IMR-90 (cell line): ENCODE data around the gene SOX11. TPM values are rescaled to one million over a fixed set of nuclear protein-coding genes. Genes with fewer than 3 reads are reported as not detected.

ENCODE experiments used
- ATAC-seq: fragments of 200-7000 bp; cut with Tn5 transposase; 2 replicates; pipeline ENCODE4 v1.9.1; 2020; ENCODE audit warnings: low read depth, mild to moderate bottlenecking, moderate library complexity
- BruUV-seq: library from RNA; stranded (reverse); fragments of 400-500 nt; replicated peaks from 2 replicates; lab custom pipeline; 2021; lab: Mats Ljungman, UMichigan
- CTCF ChIA-PET: fragments of 300-600 bp; formaldehyde crosslinking; extraction: SDS; loops from one replicate; lab custom pipeline; 2021; ENCODE audit warnings: antibody characterized with exemption; lab: Yijun Ruan, JAX
- POLR2A ChIA-PET: fragments of 300-600 bp; sonication (Branson Sonifier 250); formaldehyde crosslinking; loops from one replicate; lab custom pipeline; 2022; ENCODE audit warnings: antibody characterized with exemption; ENCODE audit not compliant: unreplicated experiment; lab: Charles Lee
- DNase-seq: peaks from one replicate; pipeline ENCODE4 v3.0.0; 2013
- H2AFZ ChIP-seq: replicated peaks from 2 replicates; pipeline ENCODE3; 2013; ENCODE audit warnings: low read length, mild to moderate bottlenecking; ENCODE audit not compliant: poor library complexity
- H2AK5ac ChIP-seq: 2 replicates; pipeline ENCODE4 v1.6.1; 2013; ENCODE audit warnings: low read depth, low read length, inconsistent platforms
- H2AK9ac ChIP-seq: replicated peaks from 2 replicates; pipeline ENCODE3; 2013; ENCODE audit warnings: mild to moderate bottlenecking, low read depth, low read length, moderate library complexity; ENCODE audit not compliant: poor library complexity
- H2BK120ac ChIP-seq: 2 replicates; pipeline ENCODE4 v1.6.1; 2013; ENCODE audit warnings: low read depth, low read length, inconsistent platforms
- H2BK15ac ChIP-seq: 3 replicates; pipeline ENCODE4 v1.6.1; 2013; ENCODE audit warnings: low read depth, low read length, inconsistent platforms
- H2BK20ac ChIP-seq: 2 replicates; pipeline ENCODE4 v1.6.1; 2013; ENCODE audit warnings: low read depth, mild to moderate bottlenecking, inconsistent platforms, low read length, moderate library complexity
- H2BK5ac ChIP-seq: 2 replicates; pipeline ENCODE4 v1.6.1; 2013; ENCODE audit warnings: mild to moderate bottlenecking, low read depth, low read length, inconsistent platforms; ENCODE audit not compliant: poor library complexity, severe bottlenecking
- H3K14ac ChIP-seq: replicated peaks from 2 replicates; pipeline ENCODE4 v1.6.1; 2013; ENCODE audit warnings: low read depth, low read length, inconsistent platforms
- H3K18ac ChIP-seq: 2 replicates; pipeline ENCODE4 v1.6.1; 2013; ENCODE audit warnings: low read depth, low read length, control low read depth
- H3K23ac ChIP-seq: 2 replicates; pipeline ENCODE4 v1.6.1; 2013; ENCODE audit warnings: low read depth, low read length, inconsistent platforms
- H3K27ac ChIP-seq: 2 replicates; pipeline ENCODE4 v1.5.1; 2013; ENCODE audit warnings: mild to moderate bottlenecking, control low read depth, low read length; ENCODE audit not compliant: insufficient read depth
- H3K27me3 ChIP-seq: 2 replicates; pipeline ENCODE4 v1.6.1; 2013; ENCODE audit warnings: low read length; ENCODE audit not compliant: control insufficient read depth, insufficient read depth
- H3K36me3 ChIP-seq: 2 replicates; pipeline ENCODE4 v1.6.1; 2013; ENCODE audit warnings: low read length, mixed read lengths; ENCODE audit not compliant: control insufficient read depth, insufficient read depth
- H3K4ac ChIP-seq: 2 replicates; pipeline ENCODE4 v1.6.1; 2013; ENCODE audit warnings: low read depth, low read length, inconsistent platforms
- H3K4me1 ChIP-seq: 2 replicates; pipeline ENCODE4 v1.6.1; 2013; ENCODE audit warnings: low read length, mixed read lengths; ENCODE audit not compliant: control insufficient read depth, insufficient read depth
- H3K4me2 ChIP-seq: 2 replicates; pipeline ENCODE4 v1.6.1; 2013; ENCODE audit warnings: low read depth, mild to moderate bottlenecking, control low read depth, low read length, moderate library complexity
- H3K4me3 ChIP-seq: 2 replicates; pipeline ENCODE4 v1.5.1; 2013; ENCODE audit warnings: low read depth, mild to moderate bottlenecking, control low read depth, low read length, moderate library complexity; ENCODE audit not compliant: insufficient read depth
- H3K56ac ChIP-seq: 2 replicates; pipeline ENCODE4 v1.6.1; 2013; ENCODE audit warnings: low read length, inconsistent platforms; ENCODE audit not compliant: insufficient read depth; ENCODE audit errors: extremely low read depth
- H3K79me1 ChIP-seq, 2 experiments: 2 replicates each; pipeline ENCODE4 v1.6.1; 2013; ENCODE audit warnings: low read length in 2 of 2, inconsistent platforms in 1 of 2, low read depth in 1 of 2
- H3K9ac ChIP-seq: 2 replicates; pipeline ENCODE4 v1.6.1; 2013; ENCODE audit warnings: low read depth, low read length, control low read depth
- H3K9me1 ChIP-seq: 2 replicates; pipeline ENCODE4 v1.6.1; 2013; ENCODE audit warnings: low read length, inconsistent platforms; ENCODE audit not compliant: insufficient read depth
- H3K9me3 ChIP-seq: 2 replicates; pipeline ENCODE4 v1.6.1; 2013; ENCODE audit warnings: low read length; ENCODE audit not compliant: control insufficient read depth, insufficient read depth
- H4K20me1 ChIP-seq: 2 replicates; pipeline ENCODE4 v1.6.1; 2013; ENCODE audit warnings: low read length, inconsistent platforms; ENCODE audit not compliant: insufficient read depth
- H4K5ac ChIP-seq: 2 replicates; pipeline ENCODE4 v1.6.1; 2013; ENCODE audit warnings: mild to moderate bottlenecking, low read depth, low read length, control low read depth
- H4K8ac ChIP-seq, 2 experiments: 2 replicates each; pipeline ENCODE4 v1.6.1; 2013; ENCODE audit warnings: low read depth in 2 of 2, low read length in 2 of 2, control low read depth in 1 of 2, inconsistent platforms in 1 of 2
- H4K91ac ChIP-seq: 2 replicates; pipeline ENCODE4 v1.6.1; 2013; ENCODE audit warnings: low read depth, low read length, inconsistent platforms; ENCODE audit not compliant: insufficient read depth
- BHLHE40 ChIP-seq: fragments of 150-350 bp; IDR thresholded peaks from 2 replicates; pipeline ENCODE4 v1.6.1; 2016; ENCODE audit warnings: mild to moderate bottlenecking, low read depth, low read length
- CEBPB ChIP-seq: IDR thresholded peaks from 2 replicates; pipeline ENCODE4 v1.6.1; 2012; ENCODE audit warnings: low read depth, low read length, improper control_type of control experiment
- CHD1 ChIP-seq: IDR thresholded peaks from 2 replicates; pipeline ENCODE4 v1.6.1; 2012; ENCODE audit warnings: low read depth, low read length, improper control_type of control experiment
- FOS ChIP-seq: fragments of 150-350 bp; IDR thresholded peaks from 2 replicates; pipeline ENCODE4 v1.6.1; 2016; ENCODE audit warnings: low read depth, low read length
- MAFK ChIP-seq: IDR thresholded peaks from 2 replicates; pipeline ENCODE4 v1.6.1; 2012; ENCODE audit warnings: low read depth, low read length, improper control_type of control experiment
- MAZ ChIP-seq: IDR thresholded peaks from 2 replicates; pipeline ENCODE4 v1.6.1; 2012; ENCODE audit warnings: low read depth, mild to moderate bottlenecking, low read length, improper control_type of control experiment, moderate library complexity, borderline replicate concordance
- MXI1 ChIP-seq: IDR thresholded peaks from 2 replicates; pipeline ENCODE4 v1.6.1; 2012; ENCODE audit warnings: low read depth, mild to moderate bottlenecking, low read length, moderate library complexity, borderline replicate concordance
- NFE2L2 ChIP-seq: fragments of 150-350 bp; IDR thresholded peaks from 2 replicates; pipeline ENCODE4 v1.6.1; 2016; ENCODE audit warnings: low read depth, mild to moderate bottlenecking, low read length
- POLR2A ChIP-seq: IDR thresholded peaks from 2 replicates; pipeline ENCODE4 v1.6.1; 2012; ENCODE audit warnings: mild to moderate bottlenecking, low read depth, low read length
- RAD21 ChIP-seq: IDR thresholded peaks from 2 replicates; pipeline ENCODE4 v1.6.1; 2012; ENCODE audit warnings: low read length, improper control_type of control experiment
- RCOR1 ChIP-seq: IDR thresholded peaks from 2 replicates; pipeline ENCODE4 v1.6.1; 2012; ENCODE audit warnings: mild to moderate bottlenecking, low read length, improper control_type of control experiment; ENCODE audit not compliant: insufficient replicate concordance
- RFX5 ChIP-seq: IDR thresholded peaks from 2 replicates; pipeline ENCODE4 v1.8.0; 2012; ENCODE audit warnings: low read depth, mild to moderate bottlenecking, low read length, moderate library complexity
- SMC3 ChIP-seq: fragments of 150-350 bp; IDR thresholded peaks from 2 replicates; pipeline ENCODE4 v1.6.1; 2016; ENCODE audit warnings: low read depth, mild to moderate bottlenecking, antibody characterized with exemption, low read length, moderate library complexity
- WGBS, 2 experiments: methylation state at CpG; one replicate each; pipeline versions ENCODE4 v1.1.5 to v1.1.7; 2013; ENCODE audit warnings: missing lambda C conversion rate in 2 of 2; ENCODE audit not compliant: insufficient read length in 1 of 2; ENCODE audit errors: extremely low coverage in 2 of 2; 5-methylcytosine and 5-hydroxymethylcytosine counted together
- dilution Hi-C: fragments of 300-500 bp; cut with HindIII; formaldehyde crosslinking; loops from one replicate; pipeline ENCODE4 v1.14.3; 2018; ENCODE audit warnings: low sequenced_read_pairs; ENCODE audit not compliant: unreplicated experiment
- in situ Hi-C: fragments of 300-500 bp; cut with MboI; formaldehyde crosslinking; loops from 3 replicates; pipeline ENCODE4 v1.14.3; 2019; ENCODE audit warnings: low sequenced_read_pairs, inconsistent platforms, mixed read lengths
- intact Hi-C: fragments of 100-400 bp; cut with micrococcal nuclease; formaldehyde crosslinking; loops from 2 replicates; pipeline ENCODE4 v1.10.0; 2022
- polyA plus RNA-seq, 3 experiments: library from polyadenylated mRNA; depleted of rRNA; stranded (reverse); fragments of >200 nt; gene quantifications; 2 replicates each; pipeline ENCODE4 v1.2.3, GENCODE V29; 2012; ENCODE audit warnings: low replicate concordance in 1 of 3
- total RNA-seq: library from RNA; depleted of rRNA; stranded (reverse); fragments of >200 nt; gene quantifications from 2 replicates; pipeline ENCODE4 v1.2.3, GENCODE V29; 2012
- TF ChIP-seq, protein P1 (sequence below): conservative IDR thresholded peaks from 2 replicates; pipeline ENCODE4 v1.5.1; 2012; ENCODE audit warnings: mild to moderate bottlenecking, low read depth, low read length, improper control_type of control experiment
- TF ChIP-seq, protein P2 (sequence below): fragments of 150-350 bp; IDR thresholded peaks from 2 replicates; pipeline ENCODE4 v1.6.1; 2016; ENCODE audit warnings: low read depth, mild to moderate bottlenecking, low read length, moderate library complexity, borderline replicate concordance
- TF ChIP-seq, protein P3 (sequence below): fragments of 150-350 bp; IDR thresholded peaks from 2 replicates; pipeline ENCODE4 v1.6.1; 2017; ENCODE audit warnings: mild to moderate bottlenecking, antibody characterized with exemption, low read length, low read depth

Gene SOX11
- total and polyA plus RNA-seq, 2 of the 4 experiments (the other 2 are of a cell fraction): 1.9 to 2.2 TPM

DNA sequence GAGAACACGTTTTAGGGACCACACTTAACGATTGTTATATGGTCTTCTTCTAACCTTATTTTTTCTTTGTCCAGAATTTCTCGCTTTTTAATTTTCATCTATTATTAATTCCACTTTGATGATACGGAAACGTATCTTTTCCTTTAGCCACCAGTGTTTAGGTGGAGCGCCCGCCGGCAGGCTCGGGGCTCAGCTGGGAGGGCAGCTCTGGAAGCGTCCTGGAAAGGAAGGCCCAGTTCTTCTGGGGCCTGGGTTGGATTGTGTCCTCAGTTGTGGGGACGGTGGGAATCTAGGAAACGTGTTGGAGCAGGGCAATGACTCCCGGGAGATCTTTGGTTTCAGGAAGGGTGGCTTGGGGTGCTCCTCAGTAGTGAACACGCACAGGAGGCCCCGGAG lies 19.4 kb upstream of the SOX11 start:
- Histone ChIP-seq H3K36me3 (no peaks in the 10 kb centered on the region), H3K9me1 (no peaks in the 10 kb centered on the region), H2AK9ac (no peak overlapping the region), H2BK20ac (no peak overlapping the region), H3K56ac (no peak overlapping the region), H2BK5ac (no peak overlapping the region), H3K4me3 (no peak overlapping the region), H3K23ac (no peak overlapping the region), H3K14ac (no peak overlapping the region), H4K8ac (no peak overlapping the region), H2BK120ac (no peak overlapping the region), H2BK15ac (no peak overlapping the region), H3K79me1 (no peaks in the 10 kb centered on the region), H3K9ac (no peak overlapping the region), H2AK5ac (no peak overlapping the region), H4K20me1 (no peaks in the 10 kb centered on the region), H3K4me1 (no peaks in the 10 kb centered on the region), H3K4ac (no peak overlapping the region), H3K27ac (no peak overlapping the region), H2AFZ (no peak overlapping the region), H3K27me3 (peaks cover 14% of the 10 kb centered on the region), H3K4me2 (no peak overlapping the region), H3K9me3 (no peaks in the 10 kb centered on the region), H4K5ac (no peak overlapping the region), H3K18ac (no peak overlapping the region), H4K91ac (no peak overlapping the region)
- dilution Hi-C loops: no loop called here
- ChIA-PET POLR2A (interaction anchor here (0.6 kb wide), 1 partner anchor 346 kb away, joined by 3 read pairs; no protein-coding TSS in a partner anchor), CTCF (no interaction called here)
- TF ChIP-seq RAD21 (no peak), FOS (no peak), RFX5 (no peak), MAZ (no peak), CHD1 (no peak), POLR2A (no peak), NFE2L2 (no peak), SMC3 (no peak), BHLHE40 (no peak), RCOR1 (no peak), CEBPB (no peak), MAFK (no peak), MXI1 (no peak)
- TF ChIP-seq, protein P1, sequence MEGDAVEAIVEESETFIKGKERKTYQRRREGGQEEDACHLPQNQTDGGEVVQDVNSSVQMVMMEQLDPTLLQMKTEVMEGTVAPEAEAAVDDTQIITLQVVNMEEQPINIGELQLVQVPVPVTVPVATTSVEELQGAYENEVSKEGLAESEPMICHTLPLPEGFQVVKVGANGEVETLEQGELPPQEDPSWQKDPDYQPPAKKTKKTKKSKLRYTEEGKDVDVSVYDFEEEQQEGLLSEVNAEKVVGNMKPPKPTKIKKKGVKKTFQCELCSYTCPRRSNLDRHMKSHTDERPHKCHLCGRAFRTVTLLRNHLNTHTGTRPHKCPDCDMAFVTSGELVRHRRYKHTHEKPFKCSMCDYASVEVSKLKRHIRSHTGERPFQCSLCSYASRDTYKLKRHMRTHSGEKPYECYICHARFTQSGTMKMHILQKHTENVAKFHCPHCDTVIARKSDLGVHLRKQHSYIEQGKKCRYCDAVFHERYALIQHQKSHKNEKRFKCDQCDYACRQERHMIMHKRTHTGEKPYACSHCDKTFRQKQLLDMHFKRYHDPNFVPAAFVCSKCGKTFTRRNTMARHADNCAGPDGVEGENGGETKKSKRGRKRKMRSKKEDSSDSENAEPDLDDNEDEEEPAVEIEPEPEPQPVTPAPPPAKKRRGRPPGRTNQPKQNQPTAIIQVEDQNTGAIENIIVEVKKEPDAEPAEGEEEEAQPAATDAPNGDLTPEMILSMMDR: no peak
- TF ChIP-seq, protein P2, sequence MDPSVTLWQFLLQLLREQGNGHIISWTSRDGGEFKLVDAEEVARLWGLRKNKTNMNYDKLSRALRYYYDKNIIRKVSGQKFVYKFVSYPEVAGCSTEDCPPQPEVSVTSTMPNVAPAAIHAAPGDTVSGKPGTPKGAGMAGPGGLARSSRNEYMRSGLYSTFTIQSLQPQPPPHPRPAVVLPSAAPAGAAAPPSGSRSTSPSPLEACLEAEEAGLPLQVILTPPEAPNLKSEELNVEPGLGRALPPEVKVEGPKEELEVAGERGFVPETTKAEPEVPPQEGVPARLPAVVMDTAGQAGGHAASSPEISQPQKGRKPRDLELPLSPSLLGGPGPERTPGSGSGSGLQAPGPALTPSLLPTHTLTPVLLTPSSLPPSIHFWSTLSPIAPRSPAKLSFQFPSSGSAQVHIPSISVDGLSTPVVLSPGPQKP: no peak
- TF ChIP-seq, protein P3, sequence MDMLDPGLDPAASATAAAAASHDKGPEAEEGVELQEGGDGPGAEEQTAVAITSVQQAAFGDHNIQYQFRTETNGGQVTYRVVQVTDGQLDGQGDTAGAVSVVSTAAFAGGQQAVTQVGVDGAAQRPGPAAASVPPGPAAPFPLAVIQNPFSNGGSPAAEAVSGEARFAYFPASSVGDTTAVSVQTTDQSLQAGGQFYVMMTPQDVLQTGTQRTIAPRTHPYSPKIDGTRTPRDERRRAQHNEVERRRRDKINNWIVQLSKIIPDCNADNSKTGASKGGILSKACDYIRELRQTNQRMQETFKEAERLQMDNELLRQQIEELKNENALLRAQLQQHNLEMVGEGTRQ: no peak
- DNase-seq (no peak), ATAC-seq (no peak)
- intact Hi-C loops: no loop called here
- no CpG with 5 or more reads among the region's 15 CpGs for WGBS, 2 experiments
- no TSS peak for BruUV-seq
- in situ Hi-C loops: no loop called here
